ENCODE measurements around the gene SPDYE17. TPM values are rescaled to one million over a fixed set of nuclear protein-coding genes. Genes with fewer than 3 reads are reported as not detected.
"Not testable (repeated sequence)": the region's sequence is repeated elsewhere in the genome, so short reads cannot be mapped to it uniquely, and the experiment has no call there.

Gene SPDYE17, protein sequence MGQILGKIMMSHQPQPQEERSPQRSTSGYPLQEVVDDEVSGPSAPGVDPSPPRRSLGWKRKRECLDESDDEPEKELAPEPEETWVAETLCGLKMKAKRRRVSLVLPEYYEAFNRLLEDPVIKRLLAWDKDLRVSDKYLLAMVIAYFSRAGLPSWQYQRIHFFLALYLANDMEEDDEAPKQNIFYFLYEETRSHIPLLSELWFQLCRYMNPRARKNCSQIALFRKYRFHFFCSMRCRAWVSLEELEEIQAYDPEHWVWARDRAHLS
- not detected for total RNA-seq

- DNase-seq (ENCODE audit: low read depth in 2 of 3, low spot score in 2 of 3): not testable (repeated sequence)
Measured at GRCh38 chr7:77032261-77032660, at the start of gene SPDYE17. SPDYE17 (minus strand) TSS chr7:77032361; CDS start chr7:77030570, 1,791 bp downstream.

DNA sequence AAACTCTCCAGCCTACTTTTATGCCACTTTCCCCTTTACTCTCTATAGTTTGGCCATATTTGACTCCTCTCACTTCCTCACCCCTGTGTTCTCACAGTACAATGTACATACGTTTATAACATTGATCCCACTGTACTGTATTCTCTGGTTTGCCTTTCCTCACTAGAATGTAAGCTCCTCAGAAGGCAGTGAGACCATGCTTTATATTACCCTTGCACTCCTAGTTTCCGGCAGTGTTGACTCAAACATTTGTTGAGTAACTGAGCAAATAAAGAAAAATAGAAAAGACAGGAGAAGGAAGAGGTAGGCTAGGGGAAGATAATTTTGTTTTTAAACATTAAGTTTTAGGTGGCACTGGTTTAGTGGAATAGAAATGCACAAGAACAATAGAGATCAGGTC is 48.1 kb upstream of the SPDYE17 start:
- not testable (repeated sequence) for DNase-seq (ENCODE audit: low read depth in 2 of 3, low spot score in 2 of 3)

DNA sequence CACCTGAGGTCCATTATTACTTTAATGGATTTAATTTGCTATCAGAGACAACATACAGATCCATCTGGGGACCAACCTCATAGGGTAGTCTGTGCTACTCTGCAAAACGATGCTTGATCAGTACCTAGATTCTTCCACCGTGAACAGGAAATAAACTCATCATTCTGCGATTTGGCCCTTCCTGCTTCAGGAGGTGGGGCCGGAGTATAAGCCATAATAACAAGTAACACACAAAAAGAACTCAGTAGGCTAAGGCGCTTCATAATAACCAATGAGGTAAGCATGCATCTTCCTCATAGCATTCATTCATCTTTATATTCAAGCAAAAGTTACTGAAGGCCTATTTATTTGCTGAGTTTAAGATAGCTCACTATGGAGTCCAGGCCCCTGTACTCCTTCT is 47.5 kb upstream of the SPDYE17 start:
- DNase-seq (ENCODE audit: low read depth in 2 of 3, low spot score in 2 of 3): not testable (repeated sequence)

DNA sequence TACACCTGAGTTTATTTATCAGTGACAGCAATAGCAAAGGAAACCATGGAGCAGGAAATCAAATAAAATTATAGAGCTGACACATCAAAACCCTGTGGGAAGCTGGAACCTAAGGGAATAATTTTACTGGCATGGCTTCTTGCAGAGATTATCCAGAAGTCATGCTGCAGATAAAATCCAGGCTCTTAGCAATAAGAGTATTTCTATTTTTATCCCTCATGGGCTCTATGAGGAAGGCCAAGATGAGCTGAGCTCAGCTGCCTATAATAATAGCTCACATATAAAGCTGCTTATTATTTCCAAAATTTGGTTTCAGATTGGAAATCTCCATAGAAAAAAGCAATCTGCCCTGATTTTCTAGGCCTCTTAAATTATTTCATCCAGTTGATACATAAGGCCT is 47.0 kb upstream of the SPDYE17 start:
- not testable (repeated sequence) for DNase-seq (ENCODE audit: low read depth in 2 of 3, low spot score in 2 of 3)

DNA sequence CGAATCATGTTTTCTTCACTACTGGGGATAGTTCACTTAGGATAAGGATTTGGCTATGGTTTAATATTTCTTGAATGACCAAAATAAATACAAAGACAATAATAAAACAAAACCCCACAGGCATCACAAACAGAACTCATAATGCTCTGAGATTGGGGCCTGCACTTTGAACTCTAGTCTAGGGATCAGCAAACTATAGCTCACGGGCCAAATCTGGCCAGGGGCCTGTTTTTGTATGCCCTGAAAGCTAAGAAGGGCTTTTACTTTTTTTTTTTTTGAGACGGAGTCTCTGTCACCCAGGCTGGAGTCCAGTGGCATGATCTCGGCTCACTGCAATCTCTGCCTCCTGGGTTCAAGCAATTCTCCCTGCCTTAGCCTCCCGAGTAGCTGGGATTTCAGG is 44.9 kb upstream of the SPDYE17 start:
- DNase-seq (ENCODE audit: low read depth in 2 of 3, low spot score in 2 of 3): not testable (repeated sequence)

- not testable (repeated sequence) for DNase-seq (ENCODE audit: low read depth in 2 of 3, low spot score in 2 of 3)
Measured at GRCh38 chr7:77074786-77075396, 42.7 kb upstream of the SPDYE17 start.

DNA sequence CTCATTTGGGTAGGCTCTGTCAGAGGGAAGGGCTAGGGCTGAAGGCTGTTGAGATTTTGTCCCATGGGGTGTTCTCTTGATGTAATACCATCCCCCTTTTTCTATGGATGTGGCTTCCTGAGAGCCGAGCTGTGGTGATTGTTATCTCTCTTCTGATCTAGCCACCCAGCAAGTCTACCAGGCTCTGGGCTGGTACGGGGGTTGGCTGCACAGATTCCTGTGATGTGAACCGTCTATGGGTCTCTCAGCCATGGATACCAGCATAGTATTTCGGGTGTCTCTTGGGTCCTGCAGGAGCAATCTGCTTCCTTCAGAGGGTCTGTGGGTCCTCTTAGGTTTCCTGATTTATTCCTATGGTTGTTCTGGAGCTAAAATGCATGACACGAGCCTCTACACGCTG is 38.9 kb upstream of the SPDYE17 start:
- DNase-seq (ENCODE audit: low read depth in 2 of 3, low spot score in 2 of 3): not testable (repeated sequence)

GRCh38 chr7:77065869-77066268 is 33.7 kb upstream of the SPDYE17 start:
- DNase-seq (ENCODE audit: low read depth in 2 of 3, low spot score in 2 of 3): not testable (repeated sequence)

GRCh38 chr7:77063732-77064131 is 31.6 kb upstream of the SPDYE17 start:
- not testable (repeated sequence) for DNase-seq (ENCODE audit: low read depth in 2 of 3, low spot score in 2 of 3)

DNA sequence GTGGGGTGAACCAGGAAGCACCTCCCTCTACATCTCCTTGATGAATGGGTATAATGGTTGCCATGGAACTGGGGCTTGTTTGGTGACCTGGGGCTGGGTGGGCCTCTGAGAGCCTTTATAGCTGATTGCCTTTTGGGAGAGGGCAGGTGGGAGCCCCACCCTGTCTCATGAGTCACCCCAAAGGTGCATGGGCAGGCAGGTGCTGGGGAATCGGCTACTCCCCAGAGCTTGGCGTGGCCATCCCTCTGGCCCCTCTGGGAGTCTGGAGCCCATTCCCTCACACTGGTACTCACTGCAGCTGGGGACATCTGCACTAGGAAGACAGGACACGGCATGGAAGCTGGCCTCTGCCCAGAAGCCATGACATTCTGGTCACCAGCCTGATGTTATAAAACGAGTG is 30.4 kb upstream of the SPDYE17 start, which contains the start of gene SPDYE18:
SPDYE18 (minus strand) TSS at position 2 of the 400 bp plus-strand sequence. CDS start 2,046 bp downstream, outside the sequence.
- DNase-seq (ENCODE audit: low read depth in 2 of 3, low spot score in 2 of 3): not testable (repeated sequence)

DNA sequence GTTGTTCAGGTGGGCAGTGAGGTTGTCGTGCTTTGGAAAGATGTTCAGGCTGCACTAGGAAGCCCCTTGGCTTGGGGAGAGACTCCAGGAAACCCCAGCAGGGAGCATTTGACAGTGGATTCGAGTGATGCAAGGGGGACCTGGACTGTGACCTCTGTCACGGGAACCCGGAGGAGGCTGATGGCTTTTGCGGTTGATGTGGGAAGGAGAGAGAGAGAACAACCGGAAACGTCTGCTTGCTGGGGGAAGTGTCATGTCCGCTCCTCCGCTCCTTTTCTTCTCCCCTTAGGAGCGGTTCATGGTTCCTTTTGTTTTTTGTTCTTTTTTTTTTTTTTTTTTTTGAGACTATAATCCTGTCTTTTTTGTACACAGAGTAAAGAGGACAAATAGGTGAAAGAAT is 5.8 kb downstream of the SPDYE17 start:
- DNase-seq (ENCODE audit: low read depth in 2 of 3, low spot score in 2 of 3): not testable (repeated sequence)

DNA sequence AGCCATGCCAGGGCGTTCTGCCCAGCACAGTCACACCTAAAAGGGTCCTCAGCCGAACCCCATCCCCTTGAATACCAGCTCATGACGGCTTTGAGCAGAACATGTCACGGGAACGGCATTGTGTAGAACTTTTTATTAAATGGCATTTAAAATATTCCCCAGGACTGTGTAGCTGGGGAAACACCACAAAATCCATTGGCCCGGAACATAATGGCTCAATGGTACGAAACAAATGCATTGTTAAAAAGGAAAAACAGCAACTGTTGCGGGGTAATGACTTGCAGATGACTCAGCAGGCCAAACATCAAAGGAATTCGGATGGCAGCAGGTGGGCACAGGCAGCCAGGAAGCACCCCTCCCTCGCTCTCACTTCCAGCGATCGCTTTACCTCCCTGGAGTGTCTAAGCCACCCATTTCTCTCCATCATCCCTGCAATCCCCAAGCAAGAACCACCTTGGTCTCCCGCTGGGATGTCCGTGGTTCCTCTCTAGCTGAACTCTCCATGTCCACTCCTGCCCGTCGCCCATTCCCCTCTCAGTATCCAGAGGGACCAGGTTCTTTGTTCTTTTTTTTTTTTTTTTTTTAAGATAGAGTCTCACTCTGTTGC is 22.0 kb downstream of the SPDYE17 start:
- not testable (repeated sequence) for DNase-seq (ENCODE audit: low read depth in 2 of 3, low spot score in 2 of 3)

- not testable (repeated sequence) for DNase-seq (ENCODE audit: low read depth in 2 of 3, low spot score in 2 of 3)
Measured at GRCh38 chr7:77008000-77008399, 24.2 kb downstream of the SPDYE17 start.

- DNase-seq (ENCODE audit: low read depth in 2 of 3, low spot score in 2 of 3): not testable (repeated sequence)
Measured at GRCh38 chr7:77006127-77007110, 25.7 kb downstream of the SPDYE17 start.

DNA sequence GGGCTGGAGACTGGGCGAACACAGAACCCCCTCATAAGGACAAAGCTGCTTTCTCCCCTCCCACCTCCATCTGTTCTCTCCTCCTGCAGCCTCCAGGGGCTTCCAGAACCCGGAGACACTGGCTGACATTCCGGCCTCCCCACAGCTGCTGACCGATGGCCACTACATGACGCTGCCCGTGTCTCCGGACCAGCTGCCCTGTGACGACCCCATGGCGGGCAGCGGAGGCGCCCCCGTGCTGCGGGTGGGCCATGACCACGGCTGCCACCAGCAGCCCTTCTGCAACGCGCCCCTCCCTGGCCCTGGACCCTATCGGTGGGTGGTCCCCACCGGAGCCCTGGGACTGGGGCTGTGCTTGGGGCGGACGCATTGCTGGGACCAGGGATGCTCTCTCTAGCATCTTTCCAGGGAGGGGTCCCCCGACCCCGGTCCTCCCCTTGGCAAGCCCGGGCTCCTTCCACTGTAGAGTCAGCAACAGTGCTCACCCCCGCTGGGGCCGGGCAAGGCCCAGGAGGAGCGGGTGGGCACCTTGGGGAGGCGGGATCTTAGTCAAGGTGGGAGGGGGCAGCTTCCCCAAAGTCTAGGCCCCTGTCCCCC is 26.6 kb downstream of the SPDYE17 start:
- DNase-seq (ENCODE audit: low read depth in 2 of 3, low spot score in 2 of 3): not testable (repeated sequence)

DNA sequence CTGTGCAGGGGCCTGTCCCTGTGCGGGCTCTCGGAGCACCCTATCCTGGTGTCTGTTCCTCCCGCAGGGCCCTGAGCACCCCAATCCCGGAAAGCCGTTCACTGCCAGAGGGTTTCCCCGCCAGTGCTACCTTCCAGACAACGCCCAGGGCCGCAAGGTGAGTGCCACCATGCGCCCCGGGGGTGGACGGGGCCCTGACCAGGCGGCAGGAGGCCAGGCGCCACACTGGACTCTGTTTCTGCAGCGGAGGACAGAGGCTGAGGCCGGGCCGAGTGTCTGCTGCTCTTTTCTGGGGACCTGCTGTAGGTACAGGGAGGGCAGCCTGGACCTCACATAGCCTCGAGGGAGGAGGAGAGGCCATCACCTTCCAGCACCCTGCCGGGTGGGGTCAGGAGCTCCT is 28.0 kb downstream of the SPDYE17 start:
- DNase-seq (ENCODE audit: low read depth in 2 of 3, low spot score in 2 of 3): not testable (repeated sequence)

- not testable (repeated sequence) for DNase-seq (ENCODE audit: low read depth in 2 of 3, low spot score in 2 of 3)
Measured at GRCh38 chr7:77003241-77003640, 28.9 kb downstream of the SPDYE17 start.

GRCh38 chr7:77002678-77003233 is 29.4 kb downstream of the SPDYE17 start:
- not testable (repeated sequence) for DNase-seq (ENCODE audit: low read depth in 2 of 3, low spot score in 2 of 3)

DNA sequence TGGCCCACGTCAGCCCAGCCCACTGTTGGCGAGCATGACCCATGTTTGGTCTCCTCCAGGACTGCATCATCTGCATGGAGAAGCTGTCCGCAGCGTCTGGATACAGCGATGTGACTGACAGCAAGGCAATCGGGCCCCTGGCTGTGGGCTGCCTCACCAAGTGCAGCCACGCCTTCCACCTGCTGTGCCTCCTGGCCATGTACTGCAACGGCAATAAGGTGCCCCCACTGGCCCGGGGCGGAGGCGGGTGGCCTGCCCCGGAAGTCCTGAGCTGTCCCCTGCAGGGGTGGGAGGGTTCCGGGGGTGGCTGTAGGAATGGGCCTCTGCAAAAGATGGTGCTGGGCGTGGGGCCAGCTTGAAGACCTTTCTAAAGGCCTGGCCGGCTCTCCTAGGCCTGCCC is 30.1 kb downstream of the SPDYE17 start:
- DNase-seq (ENCODE audit: low read depth in 2 of 3, low spot score in 2 of 3): not testable (repeated sequence)

Measured in hematopoietic multipotent progenitor cell (in vitro differentiated cells).